ENCODE data around the gene NRDE2.

Gene NRDE2

GRCh38 chr14:90319634-90320541, 11.9 kb downstream of the NRDE2 start:
- Histone ChIP-seq H3K36me3 (ENCODE audit: control insufficient read depth, insufficient read depth, low read length) (no peaks in the 10 kb centered on the region; the same call in 1 of the 2 replicates), H3K27me3 (replicated peaks; ENCODE audit: control insufficient read depth, insufficient read depth, low read length) (no peaks in the 10 kb centered on the region), H3K4me3 (replicated peaks; ENCODE audit: low read depth, low read length) (no peak overlapping the region)
- DNase-seq (ENCODE audit: extremely low read depth, insufficient read length) = no peak
- no peak for TF ChIP-seq CTCF (IDR thresholded peaks at IDR 0.05; ENCODE audit: insufficient read depth, low read length, poor library complexity, severe bottlenecking)

- H3K36me3 ChIP-seq (ENCODE audit: control insufficient read depth, insufficient read depth, low read length) = no peaks in the 10 kb centered on the region; the same call in 1 of the 2 replicates
These were observed 12.6 kb downstream of the NRDE2 start for GRCh38 chr14:90319173-90319572.

GRCh38 chr14:90318016-90318415, 13.7 kb downstream of the NRDE2 start:
- H3K36me3 ChIP-seq (ENCODE audit: control insufficient read depth, insufficient read depth, low read length) = peaks cover 1% of the 10 kb centered on the region; the same call in 1 of the 2 replicates
- no peak for TF ChIP-seq CTCF (IDR thresholded peaks at IDR 0.05; ENCODE audit: insufficient read depth, low read length, poor library complexity, severe bottlenecking)
- no peak for DNase-seq (ENCODE audit: extremely low read depth, insufficient read length)
- no peak overlapping the region for H3K4me3 ChIP-seq (replicated peaks; ENCODE audit: low read depth, low read length)
- H3K27me3 ChIP-seq (replicated peaks; ENCODE audit: control insufficient read depth, insufficient read depth, low read length) = no peaks in the 10 kb centered on the region

More at GRCh38 chr14:90319173-90319572, 12.6 kb downstream of the NRDE2 start:
- Histone ChIP-seq H3K27me3 (replicated peaks; ENCODE audit: control insufficient read depth, insufficient read depth, low read length) (no peaks in the 10 kb centered on the region), H3K4me3 (replicated peaks; ENCODE audit: low read depth, low read length) (no peak overlapping the region)
- no peak for DNase-seq (ENCODE audit: extremely low read depth, insufficient read length)
- no peak for TF ChIP-seq CTCF (IDR thresholded peaks at IDR 0.05; ENCODE audit: insufficient read depth, low read length, poor library complexity, severe bottlenecking)

GRCh38 chr14:90317286-90317685, 14.5 kb downstream of the NRDE2 start:
- no peak for DNase-seq (ENCODE audit: extremely low read depth, insufficient read length)
- Histone ChIP-seq H3K4me3 (replicated peaks; ENCODE audit: low read depth, low read length) (no peak overlapping the region), H3K36me3 (ENCODE audit: control insufficient read depth, insufficient read depth, low read length) (peaks cover 1% of the 10 kb centered on the region; the same call in 1 of the 2 replicates), H3K27me3 (replicated peaks; ENCODE audit: control insufficient read depth, insufficient read depth, low read length) (no peaks in the 10 kb centered on the region)
- TF ChIP-seq CTCF (IDR thresholded peaks at IDR 0.05; ENCODE audit: insufficient read depth, low read length, poor library complexity, severe bottlenecking) = no peak

- Histone ChIP-seq H3K27me3 (replicated peaks; ENCODE audit: control insufficient read depth, insufficient read depth, low read length) (no peaks in the 10 kb centered on the region), H3K4me3 (replicated peaks; ENCODE audit: low read depth, low read length) (no peak overlapping the region), H3K36me3 (ENCODE audit: control insufficient read depth, insufficient read depth, low read length) (peaks cover 9% of the 10 kb centered on the region)
- no peak for DNase-seq (ENCODE audit: extremely low read depth, insufficient read length)
- TF ChIP-seq CTCF (IDR thresholded peaks at IDR 0.05; ENCODE audit: insufficient read depth, low read length, poor library complexity, severe bottlenecking) = no peak
These were observed 23.2 kb downstream of the NRDE2 start for GRCh38 chr14:90308561-90308960.

Measured in GM06990 (cell line).